H1 (cell line): ENCODE measurements around the gene HS3ST3B1. TPM values are rescaled to one million over a fixed set of nuclear protein-coding genes. Genes with fewer than 3 reads are reported as not detected.

Experiments
- GABPA ChIP-seq: IDR thresholded peaks from 2 replicates; pipeline ENCODE4 v1.6.1; 2011; ENCODE audit warnings: mild to moderate bottlenecking, low read length, moderate library complexity, borderline replicate concordance; ENCODE audit not compliant: insufficient read depth
- KDM4A ChIP-seq: IDR thresholded peaks from one replicate; pipeline ENCODE4 v1.7.1; 2012; ENCODE audit warnings: low read depth, mild to moderate bottlenecking, moderate library complexity, low read length, inconsistent platforms; ENCODE audit not compliant: severe bottlenecking
- polyA plus RNA-seq, 7 experiments: library from polyadenylated mRNA; depleted of rRNA in 3 of 7; stranded (reverse) in 5 of 7; unstranded in 2 of 7; fragments of >200 nt in 5 of 7; fragments of 200-250 nt in 2 of 7; gene quantifications; 1 replicate in 5 of 7; 2 replicates in 1 of 7; 4 replicates in 1 of 7; pipeline versions ENCODE4 v1.2.1 to v1.2.3, GENCODE V29; 2011 to 2013; ENCODE audit warnings: missing spikeins in 2 of 7, mixed read lengths in 2 of 7
- total RNA-seq: library from RNA; stranded (reverse); fragmentation: NEBNext Ultra II Directional; extraction: Animal tissue kit (Norgen Biotek cat#: 25700); gene quantifications from 2 replicates; pipeline ENCODE4 v1.2.1, GENCODE V29; 2021
- TF ChIP-seq, protein P1 (sequence below): IDR thresholded peaks from 2 replicates; pipeline ENCODE4 v1.6.1; 2012; ENCODE audit warnings: inconsistent platforms

Gene HS3ST3B1
- total and polyA plus RNA-seq, 2 of the 8 experiments (the other 6 are each of a cell fraction or from before 2014, with no cell fraction given), result 4.7 to 14.4 TPM

GRCh38 chr17:14299280-14300141, 1.4 kb upstream of the HS3ST3B1 start (continued):
- TF ChIP-seq GABPA (0 out of 2 replicates have a peak, but pooled peaks have one; percentile 38), KDM4A (peak; percentile 66)
- TF ChIP-seq, protein P1, sequence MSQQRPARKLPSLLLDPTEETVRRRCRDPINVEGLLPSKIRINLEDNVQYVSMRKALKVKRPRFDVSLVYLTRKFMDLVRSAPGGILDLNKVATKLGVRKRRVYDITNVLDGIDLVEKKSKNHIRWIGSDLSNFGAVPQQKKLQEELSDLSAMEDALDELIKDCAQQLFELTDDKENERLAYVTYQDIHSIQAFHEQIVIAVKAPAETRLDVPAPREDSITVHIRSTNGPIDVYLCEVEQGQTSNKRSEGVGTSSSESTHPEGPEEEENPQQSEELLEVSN, result no peak
